ENCODE measurements around the gene SMIM14.
"Not testable (repeated sequence)": the region's sequence is repeated elsewhere in the genome, so short reads cannot be mapped to it uniquely, and the experiment has no call there.

The SMIM14 gene

GRCh38 chr4:39530682-39531081 is 108.0 kb downstream of the SMIM14 start:
- DNase-seq (ENCODE audit: low spot score) = no peak

GRCh38 chr4:39529534-39529933 is 109.1 kb downstream of the SMIM14 start:
- no peak for DNase-seq (ENCODE audit: low spot score)

- DNase-seq (ENCODE audit: low spot score) = no peak
Measured at GRCh38 chr4:39528061-39528465, 110.6 kb downstream of the SMIM14 start.

GRCh38 chr4:39527296-39528060 is 111.2 kb downstream of the SMIM14 start, which contains the start of gene UGDH:
TSS of gene UGDH (minus strand) at chr4:39527439. CDS start at chr4:39521512, 5,927 bp downstream.
- peak; percentile 99 for DNase-seq (ENCODE audit: low spot score)

GRCh38 chr4:39526765-39527295 is 111.8 kb downstream of the SMIM14 start:
- no peak for DNase-seq (ENCODE audit: low spot score)

GRCh38 chr4:39525822-39526690 is 112.6 kb downstream of the SMIM14 start:
- DNase-seq (ENCODE audit: low spot score) = peak; percentile 15

GRCh38 chr4:39524161-39524957 is 114.3 kb downstream of the SMIM14 start:
- DNase-seq (ENCODE audit: low spot score) = no peak

GRCh38 chr4:39522068-39522467 is 116.6 kb downstream of the SMIM14 start:
- no peak for DNase-seq (ENCODE audit: low spot score)

- no peak for DNase-seq (ENCODE audit: low spot score)
Measured at GRCh38 chr4:39521253-39521919, 117.3 kb downstream of the SMIM14 start.

GRCh38 chr4:39518484-39518883 is 120.2 kb downstream of the SMIM14 start:
- no peak for DNase-seq (ENCODE audit: low spot score)

- no peak for DNase-seq (ENCODE audit: low spot score)
Measured at GRCh38 chr4:39516407-39516966, 122.2 kb downstream of the SMIM14 start.

- not testable (repeated sequence) for DNase-seq (ENCODE audit: low spot score)
Measured at GRCh38 chr4:39515669-39516401, 122.8 kb downstream of the SMIM14 start.

- no peak for DNase-seq (ENCODE audit: low spot score)
Measured at GRCh38 chr4:39514888-39515401, 123.7 kb downstream of the SMIM14 start.

- DNase-seq (ENCODE audit: low spot score) = not testable (repeated sequence)
Measured at GRCh38 chr4:39514266-39514665, 124.4 kb downstream of the SMIM14 start.

GRCh38 chr4:39510348-39510929 is 128.2 kb downstream of the SMIM14 start:
- no peak for DNase-seq (ENCODE audit: low spot score)

GRCh38 chr4:39505581-39505980 is 133.1 kb downstream of the SMIM14 start:
- no peak for DNase-seq (ENCODE audit: low spot score)

GRCh38 chr4:39504538-39504937 is 134.1 kb downstream of the SMIM14 start:
- DNase-seq (ENCODE audit: low spot score) = no peak

GRCh38 chr4:39502664-39503035 is 136.0 kb downstream of the SMIM14 start:
- not testable (repeated sequence) for DNase-seq (ENCODE audit: low spot score)

GRCh38 chr4:39502019-39502663 is 136.5 kb downstream of the SMIM14 start:
- no peak for DNase-seq (ENCODE audit: low spot score)

All from Ammon's horn (tissue), 1 donor.